Measurements from ENCODE around the gene MX2. TPM values are rescaled to one million over a fixed set of nuclear protein-coding genes. Genes with fewer than 3 reads are reported as not detected.
A peak's percentile ranks its signal among the peaks of the same experiment; 100 is the strongest.
"Not testable (repeated sequence)": the region's sequence is repeated elsewhere in the genome, so short reads cannot be mapped to it uniquely, and the experiment has no call there.

Gene MX2
- total and polyA plus RNA-seq, 2 of the 4 experiments (the other 2 are of a cell fraction) = 0.53 to 0.54 TPM

GRCh38 chr21:41419921-41420862, 58.4 kb downstream of the MX2 start:
- TF ChIP-seq MAZ (IDR thresholded peaks at IDR 0.05; ENCODE audit: borderline replicate concordance, low read depth, low read length) (peak; percentile 75), BHLHE40 (IDR thresholded peaks at IDR 0.05; ENCODE audit: low read depth, low read length) (no peak)
- no TSS peak for BruUV-seq (replicated peaks)
- CTCF ChIA-PET = no interaction called here
- Histone ChIP-seq H4K5ac (ENCODE audit: low read depth, low read length) (peak overlapping the region; percentile 66), H3K4ac (ENCODE audit: low read depth, low read length) (peak overlapping the region; percentile 96), H3K4me3 (ENCODE audit: insufficient read depth, low read depth, low read length) (peak overlapping the region; percentile 54), H2BK15ac (ENCODE audit: low read depth, low read length) (no peak overlapping the region), H3K23ac (ENCODE audit: low read depth, low read length) (peak overlapping the region; percentile 97), H3K18ac (ENCODE audit: low read depth, low read length) (peak overlapping the region; percentile 26; the same call in 1 of the 2 replicates), H3K4me2 (ENCODE audit: low read depth, low read length) (peak overlapping the region; percentile 80), H4K8ac (ENCODE audit: low read depth in 2 of 2, low read length in 2 of 2) (peak overlapping the region; percentile 94; a peak in 3 of 4 replicates), H2AK9ac (replicated peaks; ENCODE audit: low read depth, low read length, poor library complexity) (peak overlapping the region; percentile 99), H2AFZ (replicated peaks; ENCODE audit: low read length, poor library complexity) (peak overlapping the region; percentile 100), H2BK20ac (ENCODE audit: low read depth, low read length) (peak overlapping the region; percentile 43; the same call in 1 of the 2 replicates), H3K9me3 (ENCODE audit: control insufficient read depth, insufficient read depth, low read length) (no peaks in the 10 kb centered on the region), H4K20me1 (ENCODE audit: insufficient read depth, low read length) (no peaks in the 10 kb centered on the region), H2BK5ac (ENCODE audit: low read depth, low read length, poor library complexity, severe bottlenecking) (peak overlapping the region; percentile 22), H2AK5ac (ENCODE audit: low read depth, low read length) (no peak overlapping the region), H3K36me3 (ENCODE audit: control insufficient read depth, insufficient read depth, low read length) (no peaks in the 10 kb centered on the region), H2BK120ac (ENCODE audit: low read depth, low read length) (peak overlapping the region; percentile 96), H3K27ac (ENCODE audit: insufficient read depth, low read length) (peak overlapping the region; percentile 60), H3K27me3 (ENCODE audit: control insufficient read depth, insufficient read depth, low read length) (no peaks in the 10 kb centered on the region), H3K56ac (ENCODE audit: extremely low read depth, insufficient read depth, low read length) (peak overlapping the region; percentile 91; the same call in 1 of the 2 replicates), H3K14ac (replicated peaks; ENCODE audit: low read depth, low read length) (peak overlapping the region; percentile 98), H3K9me1 (ENCODE audit: insufficient read depth, low read length) (peaks cover 3% of the 10 kb centered on the region; the same call in 1 of the 2 replicates), H4K91ac (ENCODE audit: insufficient read depth, low read depth, low read length) (peak overlapping the region; percentile 83), H3K79me1 (ENCODE audit: low read depth in 1 of 2, low read length in 2 of 2) (no peaks in the 10 kb centered on the region), H3K4me1 (ENCODE audit: control insufficient read depth, insufficient read depth, low read length) (no peaks in the 10 kb centered on the region), H3K9ac (ENCODE audit: low read depth, low read length) (peak overlapping the region; percentile 78)
- intact Hi-C loops (cut with micrococcal nuclease) = loop anchor here (5.0 kb wide), 1 partner anchor 58 kb away; the partner anchor contains the start of gene MX2
- ATAC-seq (ENCODE audit: low read depth) (peak; percentile 97), DNase-seq (peak; percentile 84)
- POLR2A ChIA-PET (ENCODE audit: unreplicated experiment) = no interaction called here
- in situ Hi-C loops (cut with MboI; ENCODE audit: low sequenced_read_pairs) = no loop called here
- 0% methylated on average over 9 of the region's 54 CpGs; no CpG with 5 or more reads in 1 of the 2 experiments for WGBS, 2 experiments (ENCODE audit: extremely low coverage in 2 of 2, insufficient read length in 1 of 2)
- dilution Hi-C loops (cut with HindIII; ENCODE audit: low sequenced_read_pairs, unreplicated experiment) = no loop called here

DNA sequence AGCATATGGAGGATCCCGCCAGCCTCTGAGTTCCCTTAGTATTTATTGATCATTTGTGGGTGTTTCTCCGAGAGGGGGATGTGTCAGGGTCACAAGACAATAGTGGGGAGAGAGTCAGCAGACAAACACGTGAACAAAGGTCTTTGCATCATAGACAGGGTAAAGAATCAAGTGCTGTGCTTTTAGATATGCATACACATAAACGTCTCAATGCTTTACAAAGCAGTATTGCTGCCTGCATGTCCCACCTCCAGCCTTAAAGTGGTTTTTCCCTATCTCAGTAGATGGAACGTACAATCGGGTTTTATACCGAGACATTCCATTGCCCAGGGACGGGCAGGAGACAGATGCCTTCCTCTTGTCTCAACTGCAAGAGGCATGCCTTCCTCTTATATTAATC, 59.2 kb downstream of the MX2 start:
- H3K56ac ChIP-seq (ENCODE audit: extremely low read depth, insufficient read depth, low read length); H3K18ac ChIP-seq (ENCODE audit: low read depth, low read length); H2BK120ac ChIP-seq (ENCODE audit: low read depth, low read length); H2AFZ ChIP-seq (replicated peaks; ENCODE audit: low read length, poor library complexity); H2BK5ac ChIP-seq (ENCODE audit: low read depth, low read length, poor library complexity, severe bottlenecking); H3K4me2 ChIP-seq (ENCODE audit: low read depth, low read length); ATAC-seq (ENCODE audit: low read depth); H2AK9ac ChIP-seq (replicated peaks; ENCODE audit: low read depth, low read length, poor library complexity); CTCF ChIA-PET; H3K27ac ChIP-seq (ENCODE audit: insufficient read depth, low read length); POLR2A ChIA-PET (ENCODE audit: unreplicated experiment); BruUV-seq (replicated peaks); H3K14ac ChIP-seq (replicated peaks; ENCODE audit: low read depth, low read length); H3K36me3 ChIP-seq (ENCODE audit: control insufficient read depth, insufficient read depth, low read length); H3K23ac ChIP-seq (ENCODE audit: low read depth, low read length); H2BK15ac ChIP-seq (ENCODE audit: low read depth, low read length); H3K79me1 ChIP-seq (ENCODE audit: low read depth in 1 of 2, low read length in 2 of 2); H3K4me1 ChIP-seq (ENCODE audit: control insufficient read depth, insufficient read depth, low read length); H3K9me1 ChIP-seq (ENCODE audit: insufficient read depth, low read length); H4K20me1 ChIP-seq (ENCODE audit: insufficient read depth, low read length); H3K27me3 ChIP-seq (ENCODE audit: control insufficient read depth, insufficient read depth, low read length); H3K4ac ChIP-seq (ENCODE audit: low read depth, low read length); DNase-seq; H3K9ac ChIP-seq (ENCODE audit: low read depth, low read length); H3K4me3 ChIP-seq (ENCODE audit: insufficient read depth, low read depth, low read length); H3K9me3 ChIP-seq (ENCODE audit: control insufficient read depth, insufficient read depth, low read length); H4K91ac ChIP-seq (ENCODE audit: insufficient read depth, low read depth, low read length); in situ Hi-C loops (cut with MboI; ENCODE audit: low sequenced_read_pairs); dilution Hi-C loops (cut with HindIII; ENCODE audit: low sequenced_read_pairs, unreplicated experiment); H2BK20ac ChIP-seq (ENCODE audit: low read depth, low read length); H4K5ac ChIP-seq (ENCODE audit: low read depth, low read length); H2AK5ac ChIP-seq (ENCODE audit: low read depth, low read length): not testable (repeated sequence)
- intact Hi-C loops (cut with micrococcal nuclease) = loop anchor here (5.0 kb wide), 1 partner anchor 59 kb away; the partner anchor contains the start of gene MX2
- peak overlapping the region in 1 of 2 experiments; percentile 88; a peak in 1 of 4 replicates for H4K8ac ChIP-seq (ENCODE audit: low read depth in 2 of 2, low read length in 2 of 2)
- no CpG with 5 or more reads among the region's 8 CpGs for WGBS, 2 experiments (ENCODE audit: extremely low coverage in 2 of 2, insufficient read length in 1 of 2)
